Measurements from ENCODE around the gene KRT2. TPM values are rescaled to one million over a fixed set of nuclear protein-coding genes. Genes with fewer than 3 reads are reported as not detected.

The KRT2 gene
- total RNA-seq, 2 experiments from 2014 or later = not detected

GRCh38 chr12:52679875-52680274, 27.9 kb upstream of the KRT2 start:
- H3K4me2 ChIP-seq (ENCODE audit: low read length) = no peak overlapping the region
- no peaks in the 10 kb centered on the region for H3K9me2 ChIP-seq (ENCODE audit: insufficient read depth, low read length)
- POLR2A ChIA-PET = no interaction called here
- intact Hi-C loops (cut with micrococcal nuclease; ENCODE audit: unreplicated experiment) = no loop called here
- CTCF ChIA-PET (ENCODE audit: unreplicated experiment) = no interaction called here
- no peak overlapping the region for H3K27ac ChIP-seq (ENCODE audit: low read depth, low read length, poor library complexity, severe bottlenecking)
- BruUV-seq (replicated peaks) = no TSS peak
- H2AFZ ChIP-seq (ENCODE audit: low read length) = no peak overlapping the region
- no peak overlapping the region for H3K4me3 ChIP-seq (ENCODE audit: low read depth, low read length, poor library complexity, severe bottlenecking)
- H3K36me3 ChIP-seq (ENCODE audit: insufficient read depth, low read length) = no peaks in the 10 kb centered on the region
- no peaks in the 10 kb centered on the region for H4K20me1 ChIP-seq (ENCODE audit: insufficient read depth, low read length)
- no peaks in the 10 kb centered on the region for H3K9me3 ChIP-seq (ENCODE audit: low read length)
- H3K79me2 ChIP-seq (ENCODE audit: insufficient read depth, low read depth, low read length) = no peaks in the 10 kb centered on the region
- no peaks in the 10 kb centered on the region for H3K4me1 ChIP-seq (ENCODE audit: insufficient read depth, low read length, poor library complexity, severe bottlenecking)
- no peak for DNase-seq (ENCODE audit: low spot score)
- no peak for TF ChIP-seq CTCF (conservative IDR thresholded peaks at IDR 0.05; ENCODE audit: low read length)
- no peak for TF ChIP-seq EZH2phosphoT487 (IDR thresholded peaks at IDR 0.05; ENCODE audit: borderline replicate concordance, low read depth, low read length)

- Histone ChIP-seq H3K79me2 (ENCODE audit: insufficient read depth, low read depth, low read length) (no peaks in the 10 kb centered on the region), H3K4me3 (ENCODE audit: low read depth, low read length, poor library complexity, severe bottlenecking) (no peak overlapping the region), H3K9me3 (ENCODE audit: low read length) (no peaks in the 10 kb centered on the region), H3K4me1 (ENCODE audit: insufficient read depth, low read length, poor library complexity, severe bottlenecking) (no peaks in the 10 kb centered on the region), H3K9me2 (ENCODE audit: insufficient read depth, low read length) (no peaks in the 10 kb centered on the region), H3K36me3 (ENCODE audit: insufficient read depth, low read length) (no peaks in the 10 kb centered on the region), H3K27ac (ENCODE audit: low read depth, low read length, poor library complexity, severe bottlenecking) (no peak overlapping the region), H3K4me2 (ENCODE audit: low read length) (no peak overlapping the region), H2AFZ (ENCODE audit: low read length) (no peak overlapping the region), H4K20me1 (ENCODE audit: insufficient read depth, low read length) (no peaks in the 10 kb centered on the region)
- TF ChIP-seq EZH2phosphoT487 (IDR thresholded peaks at IDR 0.05; ENCODE audit: borderline replicate concordance, low read depth, low read length) (no peak), CTCF (conservative IDR thresholded peaks at IDR 0.05; ENCODE audit: low read length) (no peak)
- no TSS peak for BruUV-seq (replicated peaks)
- no peak for DNase-seq (ENCODE audit: low spot score)
- ChIA-PET POLR2A (no interaction called here), CTCF (ENCODE audit: unreplicated experiment) (no interaction called here)
- intact Hi-C loops (cut with micrococcal nuclease; ENCODE audit: unreplicated experiment) = no loop called here
These were observed 25.7 kb upstream of the KRT2 start for GRCh38 chr12:52677671-52678070.

GRCh38 chr12:52677126-52677525, 25.1 kb upstream of the KRT2 start:
- no peaks in the 10 kb centered on the region for H3K9me2 ChIP-seq (ENCODE audit: insufficient read depth, low read length)
- H3K4me2 ChIP-seq (ENCODE audit: low read length) = no peak overlapping the region
- no peak overlapping the region for H2AFZ ChIP-seq (ENCODE audit: low read length)
- BruUV-seq (replicated peaks) = no TSS peak
- DNase-seq (ENCODE audit: low spot score) = no peak
- TF ChIP-seq CTCF (conservative IDR thresholded peaks at IDR 0.05; ENCODE audit: low read length) = no peak
- TF ChIP-seq EZH2phosphoT487 (IDR thresholded peaks at IDR 0.05; ENCODE audit: borderline replicate concordance, low read depth, low read length) = no peak
- no peaks in the 10 kb centered on the region for H3K36me3 ChIP-seq (ENCODE audit: insufficient read depth, low read length)
- H4K20me1 ChIP-seq (ENCODE audit: insufficient read depth, low read length) = no peaks in the 10 kb centered on the region
- no peaks in the 10 kb centered on the region for H3K79me2 ChIP-seq (ENCODE audit: insufficient read depth, low read depth, low read length)
- H3K9me3 ChIP-seq (ENCODE audit: low read length) = no peaks in the 10 kb centered on the region
- ChIA-PET CTCF (ENCODE audit: unreplicated experiment) (no interaction called here), POLR2A (interaction anchor here (0.6 kb wide), 1 partner anchor 193 kb away, joined by 3 read pairs; no protein-coding TSS in a partner anchor)
- intact Hi-C loops (cut with micrococcal nuclease; ENCODE audit: unreplicated experiment) = no loop called here
- H3K4me1 ChIP-seq (ENCODE audit: insufficient read depth, low read length, poor library complexity, severe bottlenecking) = no peaks in the 10 kb centered on the region
- no peak overlapping the region for H3K27ac ChIP-seq (ENCODE audit: low read depth, low read length, poor library complexity, severe bottlenecking)
- H3K4me3 ChIP-seq (ENCODE audit: low read depth, low read length, poor library complexity, severe bottlenecking) = no peak overlapping the region

All from OCI-LY7 (cell line).